ENCODE data around the gene LKAAEAR1.

DNA sequence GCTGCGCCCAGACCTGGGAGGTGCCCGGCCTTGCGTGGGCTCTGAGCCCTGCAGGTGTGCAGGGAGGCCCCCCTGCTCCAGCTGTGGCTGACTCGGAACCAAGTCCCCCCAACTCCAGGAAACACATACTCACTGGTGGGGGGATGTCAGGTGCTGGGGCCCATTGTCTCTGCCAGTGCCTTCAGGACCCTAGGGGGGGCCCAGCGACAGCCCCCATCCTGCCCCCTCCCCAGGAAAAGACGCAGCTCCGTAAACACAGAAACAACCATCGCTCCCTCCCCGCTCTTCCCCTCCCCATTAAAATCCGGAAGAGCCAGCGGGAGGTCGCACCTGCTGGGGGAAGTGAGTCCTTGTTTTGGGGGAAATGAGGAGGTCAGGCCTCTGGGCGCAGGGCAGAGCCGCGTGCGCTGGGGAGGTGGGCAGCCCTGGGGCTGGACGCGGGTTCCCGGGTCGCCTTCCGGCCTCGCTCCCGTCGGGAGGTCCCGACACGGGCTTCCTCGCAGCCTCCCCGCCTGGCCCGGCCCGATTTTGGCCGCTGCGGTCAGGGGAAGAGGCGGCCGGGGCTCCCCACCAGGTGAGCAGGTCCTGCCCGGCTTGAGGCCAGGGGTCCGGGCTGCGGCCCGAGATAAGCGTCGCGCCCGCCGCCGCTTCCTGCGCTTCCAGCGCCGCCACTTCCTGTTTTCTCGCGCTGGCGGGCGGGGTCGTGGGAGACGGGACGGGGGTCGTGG is 42.0 kb downstream of the LKAAEAR1 start:
- TF ChIP-seq, protein P1, sequence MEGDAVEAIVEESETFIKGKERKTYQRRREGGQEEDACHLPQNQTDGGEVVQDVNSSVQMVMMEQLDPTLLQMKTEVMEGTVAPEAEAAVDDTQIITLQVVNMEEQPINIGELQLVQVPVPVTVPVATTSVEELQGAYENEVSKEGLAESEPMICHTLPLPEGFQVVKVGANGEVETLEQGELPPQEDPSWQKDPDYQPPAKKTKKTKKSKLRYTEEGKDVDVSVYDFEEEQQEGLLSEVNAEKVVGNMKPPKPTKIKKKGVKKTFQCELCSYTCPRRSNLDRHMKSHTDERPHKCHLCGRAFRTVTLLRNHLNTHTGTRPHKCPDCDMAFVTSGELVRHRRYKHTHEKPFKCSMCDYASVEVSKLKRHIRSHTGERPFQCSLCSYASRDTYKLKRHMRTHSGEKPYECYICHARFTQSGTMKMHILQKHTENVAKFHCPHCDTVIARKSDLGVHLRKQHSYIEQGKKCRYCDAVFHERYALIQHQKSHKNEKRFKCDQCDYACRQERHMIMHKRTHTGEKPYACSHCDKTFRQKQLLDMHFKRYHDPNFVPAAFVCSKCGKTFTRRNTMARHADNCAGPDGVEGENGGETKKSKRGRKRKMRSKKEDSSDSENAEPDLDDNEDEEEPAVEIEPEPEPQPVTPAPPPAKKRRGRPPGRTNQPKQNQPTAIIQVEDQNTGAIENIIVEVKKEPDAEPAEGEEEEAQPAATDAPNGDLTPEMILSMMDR (IDR thresholded peaks at IDR 0.05): no peak
- TF ChIP-seq POLR2AphosphoS5 (IDR thresholded peaks at IDR 0.05): no peak
